Erythroblast (primary cell): Measurements from ENCODE around the gene EGFLAM.

Experiments used
- GATA1 ChIP-seq: IDR thresholded peaks from 2 replicates; pipeline ENCODE4 v1.6.1; 2011; ENCODE audit warnings: low read depth, mild to moderate bottlenecking, control low read depth, low read length, moderate library complexity
- POLR2A ChIP-seq: IDR thresholded peaks from 2 replicates; pipeline ENCODE4 v1.6.1; 2011; ENCODE audit warnings: mild to moderate bottlenecking, low read length

DNA sequence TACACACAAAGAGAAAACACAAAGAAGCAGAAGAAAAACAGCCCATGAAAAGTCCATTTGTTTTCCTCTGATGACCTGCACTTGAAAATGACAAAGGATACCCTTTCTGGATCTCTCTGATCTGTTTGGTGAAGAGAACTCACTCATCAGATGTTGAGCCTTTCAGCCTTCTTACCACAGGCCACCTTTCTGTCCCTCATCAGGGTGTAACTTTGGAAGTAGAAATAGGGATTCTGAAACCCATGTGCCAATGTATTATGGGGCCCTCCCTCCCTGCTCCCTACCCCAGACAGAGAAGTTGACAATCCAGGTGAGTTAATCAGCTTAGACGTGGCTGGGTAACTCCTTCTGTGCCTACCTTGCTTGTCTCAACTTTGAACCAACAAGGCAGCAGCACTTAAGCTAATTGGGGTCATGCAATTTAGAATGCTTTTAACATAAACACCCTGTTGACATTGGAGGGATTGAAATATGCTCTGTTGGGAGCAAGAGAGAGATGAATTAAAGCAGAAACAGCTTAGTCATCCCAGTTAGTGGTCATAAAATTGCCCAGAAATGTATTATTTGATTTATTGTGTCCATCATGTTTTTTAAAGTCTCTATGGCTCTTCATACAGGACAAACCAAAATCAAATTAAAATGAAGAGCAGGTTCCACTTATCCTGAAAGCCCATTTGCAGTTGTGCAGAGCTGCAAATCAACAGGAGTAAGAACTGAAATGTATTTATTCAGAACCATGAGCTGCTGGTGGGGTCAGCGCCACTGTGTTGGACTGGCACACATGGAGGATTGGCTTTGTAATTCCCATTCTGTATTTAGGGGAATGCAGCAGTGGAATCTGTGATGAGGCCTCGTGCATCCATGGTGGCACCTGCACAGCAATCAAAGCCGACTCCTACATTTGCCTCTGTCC lies 166.0 kb downstream of the EGFLAM start:
- TF ChIP-seq POLR2A (no peak), GATA1 (no peak)
